GM19463 (cell line): Measurements from ENCODE around the gene GATA2.

Source experiments
- ATAC-seq: cut with Tn5 transposase; IDR thresholded peaks from one replicate; pipeline ENCODE4 v1.9.1; 2021; ENCODE audit warnings: mild to moderate bottlenecking, moderate library complexity; ENCODE audit not compliant: unreplicated experiment

The GATA2 gene

GRCh38 chr3:128436214-128436613, 56.8 kb downstream of the GATA2 start:
- ATAC-seq, result no peak

- no peak for ATAC-seq
Measured at GRCh38 chr3:128435561-128435960, 57.4 kb downstream of the GATA2 start.

GRCh38 chr3:128435058-128435457, 57.9 kb downstream of the GATA2 start:
- no peak for ATAC-seq

GRCh38 chr3:128434524-128434923, 58.5 kb downstream of the GATA2 start:
- ATAC-seq, result no peak

- ATAC-seq, result no peak
Measured at GRCh38 chr3:128433837-128434165, 59.2 kb downstream of the GATA2 start.

GRCh38 chr3:128432971-128433836, 59.8 kb downstream of the GATA2 start:
- ATAC-seq, result no peak

GRCh38 chr3:128432301-128432970, 60.6 kb downstream of the GATA2 start:
- ATAC-seq, result no peak

- ATAC-seq, result no peak
Measured at GRCh38 chr3:128431803-128432300, 61.1 kb downstream of the GATA2 start.

GRCh38 chr3:128430731-128431130, 62.3 kb downstream of the GATA2 start:
- ATAC-seq, result no peak

GRCh38 chr3:128430301-128430700, 62.7 kb downstream of the GATA2 start:
- no peak for ATAC-seq

- ATAC-seq, result no peak
Measured at GRCh38 chr3:128429751-128430150, 63.2 kb downstream of the GATA2 start.
